Thyroid gland (tissue), 4 donors: ENCODE data around the gene SLC25A45.

ENCODE experiments used
- CTCF ChIP-seq, 6 experiments: fragments of 200-600 bp in 3 of 6; fragments of 450-650 bp in 3 of 6; sonication (generic) in 3 of 6; IDR thresholded peaks; one replicate each; pipeline ENCODE4 v1.5.1; 2016 to 2019; ENCODE audit warnings: antibody characterized with exemption in 6 of 6, mild to moderate bottlenecking in 2 of 6, inconsistent platforms in 1 of 6, moderate library complexity in 1 of 6
- POLR2A ChIP-seq, 2 donors: fragments of 450-650 bp; IDR thresholded peaks; one replicate each; pipeline ENCODE4 v1.6.1; 2017; ENCODE audit warnings: antibody characterized with exemption in 2 of 2, mild to moderate bottlenecking in 2 of 2, moderate library complexity in 1 of 2

GRCh38 chr11:65390996-65391395, 8.6 kb upstream of the SLC25A45 start:
- TF ChIP-seq CTCF (IDR thresholded peaks at IDR 0.05) (no peak), POLR2A (IDR thresholded peaks at IDR 0.05) (no peak)
